Gastrocnemius medialis (tissue), 4 donors: ENCODE data around the gene CEP78.

Experiments used
- CTCF ChIP-seq, 5 experiments: fragments of 450-650 bp in 3 of 5; fragments of 200-600 bp in 2 of 5; sonication (generic) in 2 of 5; IDR thresholded peaks in 4 of 5; conservative IDR thresholded peaks in 1 of 5; 1 replicate in 4 of 5; 2 replicates in 1 of 5; pipeline ENCODE4 v1.5.1; 2016 to 2019; ENCODE audit warnings: antibody characterized with exemption in 5 of 5, mild to moderate bottlenecking in 3 of 5, moderate library complexity in 3 of 5
- POLR2A ChIP-seq, 2 donors: fragments of 450-650 bp; IDR thresholded peaks; one replicate each; pipeline ENCODE4 v1.6.1; 2017; ENCODE audit warnings: antibody characterized with exemption in 2 of 2, mild to moderate bottlenecking in 2 of 2, moderate library complexity in 2 of 2

GRCh38 chr9:78188594-78188993 is 47.3 kb upstream of the CEP78 start:
- TF ChIP-seq CTCF (IDR thresholded peaks at IDR 0.05 in 4 of 5, conservative IDR thresholded peaks at IDR 0.05 in 1 of 5) (no peak), POLR2A (IDR thresholded peaks at IDR 0.05) (no peak)
